Astrocyte (in vitro differentiated cells and primary cell): Measurements from ENCODE around the gene PDSS2. TPM values are rescaled to one million over a fixed set of nuclear protein-coding genes. Genes with fewer than 3 reads are reported as not detected.

ENCODE experiments used
- DNase-seq: peaks from one replicate; pipeline ENCODE4 v3.0.0-alpha.2; 2010; ENCODE audit warnings: low read depth
- FAIRE-seq: peaks from 2 replicates; lab custom pipeline; 2011; peaks lifted over from hg19 to GRCh38; lab: Jason Lieb, UNC
- H2AFZ ChIP-seq: 2 replicates; pipeline ENCODE4 v1.6.0; 2012; ENCODE audit warnings: low read depth, low read length, inconsistent platforms
- H3K27ac ChIP-seq: 2 replicates; pipeline ENCODE4 v1.5.1; 2011; ENCODE audit warnings: low read depth, low read length, inconsistent platforms
- H3K27me3 ChIP-seq: 2 replicates; pipeline ENCODE4 v1.6.0; 2011; ENCODE audit warnings: low read length, inconsistent platforms; ENCODE audit not compliant: insufficient read depth
- H3K36me3 ChIP-seq: 2 replicates; pipeline ENCODE4 v1.5.1; 2011; ENCODE audit warnings: low read length, inconsistent platforms; ENCODE audit not compliant: insufficient read depth
- H3K4me1 ChIP-seq: 2 replicates; pipeline ENCODE4 v1.5.1; 2011; ENCODE audit warnings: low read length, inconsistent platforms; ENCODE audit not compliant: insufficient read depth
- H3K4me2 ChIP-seq: 2 replicates; pipeline ENCODE4 v1.6.0; 2012; ENCODE audit warnings: low read length, inconsistent platforms
- H3K4me3 ChIP-seq: 2 replicates; pipeline ENCODE4 v1.5.1; 2011; ENCODE audit warnings: low read depth, mild to moderate bottlenecking, low read length, inconsistent platforms; ENCODE audit not compliant: insufficient read depth
- H3K79me2 ChIP-seq: 2 replicates; pipeline ENCODE4 v1.6.0; 2012; ENCODE audit warnings: mild to moderate bottlenecking, low read length, inconsistent platforms; ENCODE audit not compliant: insufficient read depth
- H3K9ac ChIP-seq: 2 replicates; pipeline ENCODE4 v1.6.0; 2012; ENCODE audit warnings: mild to moderate bottlenecking, low read length, inconsistent platforms
- H3K9me3 ChIP-seq: 2 replicates; pipeline ENCODE4 v1.5.1; 2012; ENCODE audit warnings: low read depth, mild to moderate bottlenecking, low read length, inconsistent platforms; ENCODE audit not compliant: insufficient read depth
- H4K20me1 ChIP-seq: 2 replicates; pipeline ENCODE4 v1.6.0; 2012; ENCODE audit warnings: low read length, inconsistent platforms; ENCODE audit not compliant: insufficient read depth
- H3K27ac Mint-ChIP-seq: one replicate; pipeline ENCODE4 v1.8.0; 2021; ENCODE audit warnings: mild to moderate bottlenecking, mixed read lengths; ENCODE audit not compliant: unreplicated experiment
- H3K27me3 Mint-ChIP-seq: one replicate; pipeline ENCODE4 v1.8.0; 2021; ENCODE audit warnings: low read depth, mixed read lengths; ENCODE audit not compliant: unreplicated experiment
- H3K36me3 Mint-ChIP-seq: one replicate; pipeline ENCODE4 v1.8.0; 2021; ENCODE audit warnings: low read depth, mixed read lengths; ENCODE audit not compliant: unreplicated experiment
- H3K4me1 Mint-ChIP-seq: one replicate; pipeline ENCODE4 v1.8.0; 2021; ENCODE audit warnings: low read depth, mixed read lengths; ENCODE audit not compliant: unreplicated experiment
- H3K4me3 Mint-ChIP-seq: one replicate; pipeline ENCODE4 v1.8.0; 2021; ENCODE audit warnings: mild to moderate bottlenecking, moderate library complexity, mixed read lengths; ENCODE audit not compliant: unreplicated experiment
- H3K9me3 Mint-ChIP-seq: one replicate; pipeline ENCODE4 v1.8.0; 2021; ENCODE audit warnings: mild to moderate bottlenecking, mixed read lengths; ENCODE audit not compliant: unreplicated experiment
- CTCF ChIP-seq: IDR thresholded peaks from 2 replicates; pipeline ENCODE4 v1.5.1; 2011; ENCODE audit warnings: low read depth, mild to moderate bottlenecking, inconsistent platforms, low read length, moderate library complexity; ENCODE audit not compliant: insufficient read depth
- EZH2 ChIP-seq: IDR thresholded peaks from 2 replicates; pipeline ENCODE4 v1.6.1; 2012; ENCODE audit warnings: mild to moderate bottlenecking, low read length, inconsistent platforms; ENCODE audit not compliant: insufficient read depth
- total RNA-seq: library from RNA; stranded (reverse); gene quantifications from 2 replicates; pipeline ENCODE4 v1.2.1, GENCODE V29; 2021

Gene PDSS2
- total RNA-seq, 1 donor from 2014 or later = 7.7 TPM

- H3K36me3 ChIP-seq = no peaks in the 10 kb centered on the region
- H3K4me2 ChIP-seq = peak overlapping the region; percentile 98
- Mint-ChIP-seq H3K27me3 (peaks cover 22% of the 10 kb centered on the region), H3K27ac (no peak overlapping the region), H3K4me3 (no peak overlapping the region), H3K36me3 (no peaks in the 10 kb centered on the region), H3K4me1 (peaks cover 13% of the 10 kb centered on the region), H3K9me3 (no peaks in the 10 kb centered on the region)
- DNase-seq = no peak
- H3K9me3 ChIP-seq = no peaks in the 10 kb centered on the region
- H3K79me2 ChIP-seq = no peaks in the 10 kb centered on the region
- H2AFZ ChIP-seq = peak overlapping the region; percentile 78
- FAIRE-seq = no peak
- peaks cover 7% of the 10 kb centered on the region for H4K20me1 ChIP-seq
- peak overlapping the region; percentile 48 for H3K9ac ChIP-seq
- TF ChIP-seq EZH2 (peak; percentile 65), CTCF (no peak)
- no peak overlapping the region for H3K27ac ChIP-seq
- H3K27me3 ChIP-seq = peaks cover 36% of the 10 kb centered on the region
- peaks cover 31% of the 10 kb centered on the region for H3K4me1 ChIP-seq
- H3K4me3 ChIP-seq = peak overlapping the region; percentile 65
Measured at GRCh38 chr6:107490566-107491137, 31.3 kb upstream of the PDSS2 start.

GRCh38 chr6:107489636-107490565, 30.5 kb upstream of the PDSS2 start, which contains the start of gene SOBP:
SOBP (plus strand) TSS chr6:107490117; CDS start chr6:107490617, 500 bp downstream.
- TF ChIP-seq CTCF (no peak), EZH2 (no peak)
- DNase-seq = no peak
- Histone ChIP-seq H3K79me2 (no peaks in the 10 kb centered on the region), H4K20me1 (peaks cover 7% of the 10 kb centered on the region), H3K4me1 (peaks cover 31% of the 10 kb centered on the region), H2AFZ (peak within 1 kb of the TSS; percentile 99), H3K27ac (no peak within 1 kb of the TSS), H3K36me3 (no peaks in the 10 kb centered on the region), H3K27me3 (peaks cover 38% of the 10 kb centered on the region), H3K4me3 (peak within 1 kb of the TSS; percentile 71), H3K4me2 (peak within 1 kb of the TSS; percentile 98), H3K9ac (peak within 1 kb of the TSS; percentile 61), H3K9me3 (no peaks in the 10 kb centered on the region)
- no peaks in the 10 kb centered on the region for H3K36me3 Mint-ChIP-seq
- no peak for FAIRE-seq
- H3K4me1 Mint-ChIP-seq = peaks cover 11% of the 10 kb centered on the region
- H3K4me3 Mint-ChIP-seq = peak within 1 kb of the TSS; percentile 95
- no peaks in the 10 kb centered on the region for H3K9me3 Mint-ChIP-seq
- peaks cover 23% of the 10 kb centered on the region for H3K27me3 Mint-ChIP-seq
- H3K27ac Mint-ChIP-seq = no peak within 1 kb of the TSS
